IPS-NIHi7 (cell line): ENCODE data around the gene PDE8A.
"Not testable (repeated sequence)": the region's sequence is repeated elsewhere in the genome, so short reads cannot be mapped to it uniquely, and the experiment has no call there.

Source experiments
- DNase-seq: peaks from one replicate; pipeline ENCODE4 v3.0.0; 2012; ENCODE audit warnings: mixed read lengths; ENCODE audit errors: extremely low spot score

Gene PDE8A

DNA sequence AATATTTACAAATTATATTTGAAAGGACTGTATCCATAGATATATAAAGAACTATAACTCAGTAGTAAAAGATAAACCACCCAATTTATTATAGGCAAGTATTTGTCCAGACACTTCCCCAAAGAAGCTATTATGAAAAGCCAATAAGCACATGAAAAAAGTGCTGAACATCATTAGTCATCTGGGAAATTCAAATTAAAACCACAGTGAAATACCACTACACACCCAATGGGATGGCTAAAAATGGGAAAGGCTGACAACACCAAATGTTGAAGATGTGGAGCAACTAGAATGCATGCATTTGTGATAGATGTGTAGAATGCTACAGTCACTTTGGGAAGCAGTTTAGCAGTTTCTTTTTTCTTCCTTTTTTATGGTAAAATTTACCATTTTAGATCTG is 147.0 kb downstream of the PDE8A start:
- no peak for DNase-seq

DNA sequence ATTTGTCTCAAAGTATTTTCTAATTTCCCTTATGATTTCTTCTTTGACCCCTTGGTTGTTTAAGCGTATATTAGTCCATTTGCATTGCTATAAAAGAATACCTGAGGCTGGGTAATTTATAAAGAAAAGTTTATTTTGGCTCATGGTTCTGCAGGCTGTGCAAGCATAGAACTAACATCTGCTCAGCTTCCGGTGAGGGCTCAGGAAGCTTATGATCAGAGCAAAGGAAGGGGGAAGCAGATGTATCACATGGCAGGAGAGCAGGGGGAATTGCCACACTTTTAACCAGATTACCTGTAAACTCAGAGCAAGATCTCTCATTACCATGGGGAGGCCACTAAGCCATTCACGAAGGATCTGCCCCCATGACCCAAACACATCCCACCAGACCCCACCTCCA is 148.2 kb downstream of the PDE8A start:
- DNase-seq, result no peak

DNA sequence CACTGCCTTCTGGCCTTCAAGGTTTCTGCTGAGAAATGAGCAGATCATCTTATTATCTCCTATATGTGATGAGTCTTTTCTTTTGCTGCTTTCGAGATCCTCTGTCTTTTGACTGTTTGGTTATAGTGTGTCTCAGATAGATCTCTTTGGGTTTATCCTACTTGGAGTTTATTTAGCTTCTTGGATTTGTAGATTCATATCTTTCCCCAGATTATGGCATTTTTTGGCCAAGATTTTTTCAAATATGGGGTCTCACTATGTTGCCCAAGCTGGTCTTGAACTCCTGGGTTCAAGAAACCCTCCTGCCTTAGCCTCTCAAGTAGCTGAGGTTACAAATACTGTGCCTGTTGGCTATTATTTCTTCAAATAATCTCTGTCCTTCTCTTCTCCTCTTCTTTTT is 150.3 kb downstream of the PDE8A start:
- no peak for DNase-seq

- DNase-seq, result no peak
Observed at GRCh38 chr15:85133709-85134108, 152.1 kb downstream of the PDE8A start.

- DNase-seq, result no peak
Observed at GRCh38 chr15:85137489-85138168, 156.0 kb downstream of the PDE8A start.

DNA sequence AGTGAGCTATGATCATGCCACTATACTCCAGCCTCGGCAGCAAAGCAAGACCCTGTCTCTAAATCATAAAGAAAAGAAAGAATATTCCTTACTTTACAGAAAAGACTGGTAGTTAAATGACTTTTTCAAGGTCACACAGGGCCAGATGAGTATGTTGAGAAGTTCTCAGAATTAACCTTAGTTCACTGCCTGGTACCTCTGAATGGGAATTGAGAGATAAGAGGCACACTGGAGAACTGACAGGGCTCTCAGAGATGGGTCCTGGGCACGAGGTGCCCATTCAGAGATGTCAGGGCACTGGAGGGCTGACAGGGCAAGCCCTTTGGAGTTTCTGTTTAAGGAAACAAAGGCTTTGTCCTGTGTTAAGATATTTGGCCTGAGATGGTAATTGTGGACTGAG is 157.7 kb downstream of the PDE8A start:
- no peak for DNase-seq

GRCh38 chr15:85141726-85142125 is 160.1 kb downstream of the PDE8A start:
- no peak for DNase-seq

DNA sequence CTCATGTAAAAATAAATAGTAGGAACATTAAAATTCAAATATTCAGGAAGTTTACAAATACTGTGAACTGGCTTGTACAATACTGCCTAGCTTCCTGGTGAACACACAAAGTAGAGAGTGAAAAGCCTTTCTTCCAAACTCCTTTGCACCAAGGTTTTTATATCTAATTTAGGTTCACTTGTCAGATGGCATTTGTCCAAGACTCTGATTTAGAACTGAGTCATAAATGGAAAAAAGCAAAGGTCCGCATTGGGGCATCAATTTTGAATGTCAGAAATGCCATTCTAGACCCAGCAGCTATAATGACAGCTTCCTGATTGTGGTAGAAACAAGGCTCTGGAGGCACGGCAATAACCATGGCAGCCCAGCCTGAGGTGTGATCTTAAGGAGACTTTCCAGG is 160.7 kb downstream of the PDE8A start:
- DNase-seq, result no peak

GRCh38 chr15:85149465-85150129 is 167.9 kb downstream of the PDE8A start:
- DNase-seq, result no peak

DNA sequence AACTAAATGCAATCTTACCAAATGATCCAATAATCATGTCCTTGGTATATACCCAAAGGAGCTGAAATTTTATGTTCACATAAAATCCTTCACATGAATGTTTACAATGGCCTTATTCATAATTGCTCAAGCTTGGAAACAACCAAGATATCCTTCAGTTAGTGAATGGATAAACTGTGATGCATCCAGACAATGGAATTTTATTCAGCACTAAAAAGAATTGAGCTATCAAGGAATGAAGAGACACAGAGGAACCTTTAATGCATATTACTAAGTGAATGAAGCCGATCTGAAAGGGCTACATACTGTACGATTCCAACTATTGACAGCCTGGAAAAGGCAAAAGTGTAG is 168.4 kb downstream of the PDE8A start:
- DNase-seq, result no peak

GRCh38 chr15:85151145-85151544 is 169.5 kb downstream of the PDE8A start:
- DNase-seq, result no peak

GRCh38 chr15:85151861-85152260 is 170.2 kb downstream of the PDE8A start:
- DNase-seq, result no peak

- peak; percentile 63 for DNase-seq
Observed at GRCh38 chr15:85154061-85154460, 172.4 kb downstream of the PDE8A start.

DNA sequence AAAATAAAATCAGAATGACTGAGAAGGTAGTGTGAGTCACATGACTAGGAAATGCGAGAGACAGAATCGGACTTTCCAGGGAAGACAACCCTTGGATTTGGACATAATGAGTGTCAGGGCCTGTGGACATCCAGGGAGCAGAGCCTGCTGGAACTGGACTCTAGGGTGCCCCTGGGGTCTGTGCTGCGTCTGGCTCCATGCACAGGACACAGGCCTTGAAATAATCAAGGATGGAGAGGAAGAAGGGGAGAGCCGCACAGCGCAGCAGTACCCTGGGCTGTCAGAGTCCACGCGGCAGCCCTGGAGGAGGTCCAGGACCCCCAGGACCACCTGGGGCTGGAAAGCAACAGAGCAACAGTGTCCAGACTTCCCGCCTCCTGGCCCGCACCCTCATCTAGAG is 173.7 kb downstream of the PDE8A start:
- no peak for DNase-seq

DNA sequence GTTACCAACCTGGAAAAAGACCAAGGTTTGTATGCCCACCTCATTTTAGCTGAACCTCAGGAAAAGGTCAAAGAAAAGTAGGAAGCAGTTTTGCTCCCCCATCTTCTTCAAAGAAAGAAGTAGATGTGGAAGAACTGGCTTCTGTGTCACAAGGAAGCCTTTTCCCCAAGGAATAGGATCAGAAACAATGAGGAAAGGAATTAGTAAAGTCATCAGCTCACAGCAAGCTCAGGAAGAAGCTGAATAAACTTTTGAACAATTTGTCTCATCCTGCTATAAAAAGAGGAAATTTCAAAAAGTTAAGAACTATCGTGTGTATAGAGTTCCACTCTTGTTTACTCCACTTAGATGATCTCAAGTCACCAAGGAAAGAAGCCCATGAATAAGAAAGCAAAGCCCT is 174.2 kb downstream of the PDE8A start:
- DNase-seq, result no peak

GRCh38 chr15:85157344-85157743 is 175.7 kb downstream of the PDE8A start:
- DNase-seq, result no peak

DNA sequence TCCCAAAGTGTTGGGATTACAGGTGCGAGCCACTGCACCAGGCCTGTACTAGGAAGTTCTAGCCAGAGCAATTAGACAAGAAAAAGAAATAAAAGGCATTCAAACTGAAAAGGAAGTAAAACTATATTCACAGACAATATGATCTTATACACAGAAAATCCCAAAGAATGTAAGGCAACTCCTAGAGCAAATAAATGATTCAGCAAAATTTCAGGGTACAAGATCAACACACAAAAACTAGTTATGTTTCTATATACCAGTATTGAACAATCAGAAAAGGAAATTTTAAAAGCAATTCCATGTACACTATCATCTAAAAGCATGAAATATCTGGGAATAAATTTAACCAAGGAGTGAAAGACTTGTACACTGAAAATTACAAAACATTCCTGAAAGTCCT is 180.6 kb downstream of the PDE8A start:
- no peak for DNase-seq

DNA sequence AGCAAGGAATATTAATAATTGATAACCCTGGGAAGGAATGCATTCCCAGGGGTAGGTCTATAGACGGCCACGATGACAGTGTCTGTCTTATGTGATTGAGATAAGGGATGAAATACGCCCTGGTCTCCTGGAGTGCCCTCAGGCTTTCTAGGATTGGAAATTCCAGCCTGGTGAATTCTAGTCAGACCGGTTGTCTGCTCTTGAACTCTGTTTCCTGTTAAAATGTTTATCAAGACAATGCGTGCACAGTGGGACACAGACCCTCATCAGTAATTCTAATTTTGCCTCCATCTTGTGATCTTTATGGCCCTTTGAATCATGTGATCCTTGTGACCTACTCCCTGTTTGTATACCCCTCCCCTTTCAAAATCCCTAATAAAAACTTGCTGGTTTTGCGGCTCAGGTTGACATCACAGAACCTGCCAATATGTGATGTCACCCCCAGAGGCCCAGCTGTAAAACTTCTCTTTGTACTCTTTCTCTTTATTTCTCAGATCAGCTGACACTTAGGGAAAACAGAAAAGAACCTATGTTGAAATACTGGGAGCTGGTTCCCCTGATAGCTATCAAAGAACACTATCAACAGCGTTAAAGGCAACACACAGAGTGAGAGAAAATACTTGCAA is 183.3 kb downstream of the PDE8A start:
- DNase-seq, result no peak

DNA sequence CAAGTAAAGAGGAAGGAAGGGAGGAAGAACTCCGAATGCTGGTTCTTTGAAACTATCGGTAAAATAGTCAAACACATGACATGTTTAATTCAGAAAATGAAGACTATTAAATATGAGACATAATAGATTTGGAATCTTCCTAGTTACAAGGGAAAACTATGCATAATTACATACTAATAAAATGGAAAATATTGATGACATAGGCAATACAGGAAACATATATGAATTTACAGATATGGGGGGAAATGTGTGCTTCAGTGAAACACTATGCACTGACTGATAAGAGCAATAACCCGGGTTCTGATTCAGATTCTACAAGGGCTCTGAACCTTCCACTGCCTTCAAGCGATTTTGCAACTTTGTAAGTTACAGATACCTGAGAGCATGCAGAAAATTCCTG is 185.9 kb downstream of the PDE8A start:
- no peak for DNase-seq

GRCh38 chr15:85168642-85169173 is 187.1 kb downstream of the PDE8A start:
- peak; percentile 89 for DNase-seq

- DNase-seq, result no peak
Observed at GRCh38 chr15:85171736-85172135, 190.1 kb downstream of the PDE8A start.

GRCh38 chr15:85172846-85173490 is 191.3 kb downstream of the PDE8A start:
- no peak for DNase-seq

GRCh38 chr15:85173630-85174029 is 192.0 kb downstream of the PDE8A start:
- DNase-seq, result not testable (repeated sequence)
